Heart right ventricle (tissue), 16 donors: Measurements from ENCODE around the gene PHLPP1. TPM values are rescaled to one million over a fixed set of nuclear protein-coding genes. Genes with fewer than 3 reads are reported as not detected.

ENCODE experiments used
- ATAC-seq, 8 donors: fragments of 200-7000 bp; cut with Tn5 transposase; one replicate each; pipeline ENCODE4 v1.9.1; 2020; ENCODE audit warnings: mild to moderate bottlenecking in 8 of 8, moderate library complexity in 8 of 8, moderate number of reproducible peaks in 1 of 8
- DNase-seq, 2 donors: peaks; one replicate each; pipeline ENCODE4 v3.0.0-alpha.2; 2020
- H3K27ac ChIP-seq, 10 donors: fragments of 200-600 bp; sonication (generic) in 2 of 10; one replicate each; pipeline versions ENCODE4 v1.5.0 to v1.8.0; 2020 to 2022; ENCODE audit warnings: mild to moderate bottlenecking in 3 of 10
- H3K27me3 ChIP-seq, 7 donors: fragments of 200-600 bp; one replicate each; pipeline ENCODE4 v1.8.0; 2021 to 2022; ENCODE audit warnings: mild to moderate bottlenecking in 2 of 7
- H3K36me3 ChIP-seq, 9 donors: fragments of 200-600 bp; sonication (generic) in 1 of 9; one replicate each; pipeline versions ENCODE4 v1.5.0 to v1.8.0; 2020 to 2022; ENCODE audit warnings: mild to moderate bottlenecking in 2 of 9
- H3K4me1 ChIP-seq, 9 donors: fragments of 200-600 bp; sonication (generic) in 1 of 9; one replicate each; pipeline versions ENCODE4 v1.5.0 to v1.8.0; 2020 to 2022; ENCODE audit warnings: mild to moderate bottlenecking in 4 of 9
- H3K4me3 ChIP-seq, 10 donors: fragments of 200-600 bp; sonication (generic) in 2 of 10; one replicate each; pipeline versions ENCODE4 v1.5.0 to v1.8.0; 2020 to 2022; ENCODE audit warnings: mild to moderate bottlenecking in 7 of 10, moderate library complexity in 2 of 10
- H3K9me3 ChIP-seq, 11 donors: fragments of 200-600 bp in 10 of 11; sonication (generic) in 2 of 11; one replicate each; pipeline versions ENCODE4 v1.5.0 to v1.8.0; 2013 to 2022; ENCODE audit warnings: mild to moderate bottlenecking in 2 of 11, control low read depth in 1 of 11, moderate library complexity in 1 of 11
- CTCF ChIP-seq, 9 donors: fragments of 200-600 bp; sonication (generic) in 2 of 9; IDR thresholded peaks; one replicate each; pipeline versions ENCODE4 v1.5.0 to v1.8.0; 2021 to 2022; ENCODE audit warnings: antibody characterized with exemption in 9 of 9, mild to moderate bottlenecking in 5 of 9, moderate library complexity in 1 of 9
- WGBS, 2 donors: extraction: QIAGEN DNeasy Blood & Tissue Kit; methylation state at CpG; one replicate each; pipeline ENCODE4 v1.1.7; 2013; ENCODE audit warnings: inconsistent platforms in 1 of 2; 5-methylcytosine and 5-hydroxymethylcytosine counted together
- intact Hi-C, 10 donors: fragments of 100-400 bp; cut with DNase I; formaldehyde crosslinking; loops; one replicate each; pipeline versions ENCODE4 v1.11.1 to v1.14.2; 2022
- polyA plus RNA-seq, 2 donors: library from polyadenylated mRNA; stranded (reverse); fragments of 200-250 nt; gene quantifications; one replicate each; pipeline ENCODE4 v1.2.3, GENCODE V29; 2013
- total RNA-seq, 10 donors: library from RNA; stranded (reverse); fragmentation: NEBNext Ultra II Directional in 3 of 10; extraction: Animal tissue kit (Norgen Biotek cat#: 25700) in 3 of 10; gene quantifications; one replicate each; pipeline versions ENCODE4 v1.2.1 to v1.2.4, GENCODE V29; 2021 to 2023
- donor health status: Arrhythmogenic right ventricular cardiomyopathy.
- donor health status: ischemic (EF 13 %, LVEDD 7.1; RV severe dilation, severe dysfunction).
- donor health status: healthy with polysubstance abuse.
- donor health status: DM: no; HTN: yes; CAD: no.
- donor health status: DM: no; HTN: no; CAD: no.
- donor health status: ischemic (EF 25% LVEDD 6.9; RV normal size, moderate dysfunction).
- donor health status: ischemic (EF 25% LVEDD 5.7; RV mildly dilated, moderate dysfunction).
- donor health status: healthy.
- donor health status: DM: yes; HTN: yes; CAD: no.
- donor health status: Ischemic cardiomyopathy.
- donor health status: ischemic (EF 35%, LVEDD 5.7; RV mildly dilated, moderate dysfunction).
- donor health status: nonischemic (EF 11% LVEDD 7.7; RV severe dilation, severe dysfunction).
- donor health status: DM: yes; HTN: yes; CAD: no.
- donor health status: PGD.
- donor health status: ischemic (EF 29% LVEDD 5.4; RV normal size, mild dysfunction).
- donor health status: nonischemic (EF 23%, LVEDD 6.1; RV moderate dilation, normal function).

PHLPP1 gene
- total and polyA plus RNA-seq, 12 donors = 1.8 to 10.7 (median 8.0) TPM

GRCh38 chr18:62938006-62938405, 222.7 kb downstream of the PHLPP1 start:
- ATAC-seq = no peak
- intact Hi-C loops = loop anchor here in 1 of 10 donors (10.0 kb wide), 1 partner anchor 123 kb away; no protein-coding TSS in a partner anchor
- no peak for DNase-seq
- 38 to 42% methylated on average over 1 of the region's 1 CpG for WGBS, 2 donors
- TF ChIP-seq CTCF (IDR thresholded peaks at IDR 0.05) = no peak
- Histone ChIP-seq H3K4me3 (no peak overlapping the region), H3K27me3 (no peaks in the 10 kb centered on the region), H3K36me3 (peaks cover 0 to 15% (median 0%) of the 10 kb centered on the region in 9 donors), H3K4me1 (peaks cover 0 to 40% (median 21%) of the 10 kb centered on the region in 9 donors), H3K27ac (peak overlapping the region in 4 of 10 donors; percentile 3 to 81 (median 48)), H3K9me3 (peaks cover 0 to 6% (median 0%) of the 10 kb centered on the region in 11 donors)

DNA sequence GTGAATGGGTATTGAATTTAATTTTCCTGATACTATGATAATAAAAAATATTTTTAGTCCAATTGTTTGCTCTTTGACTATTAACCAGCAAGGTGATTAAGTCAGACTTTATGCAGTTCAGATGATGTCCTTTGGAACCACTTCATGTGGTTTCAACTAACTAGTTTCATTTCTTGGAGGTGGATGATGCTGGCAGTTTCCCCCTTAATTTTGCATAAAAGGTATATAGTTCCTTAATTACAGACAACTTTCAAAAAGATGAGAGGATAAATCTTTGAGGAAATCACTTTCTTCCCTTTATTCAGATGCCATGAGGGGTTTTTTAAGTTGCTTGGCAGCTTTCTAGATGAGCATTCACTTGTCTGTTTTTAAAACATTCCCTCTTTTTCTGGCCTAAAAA, 223.1 kb downstream of the PHLPP1 start:
- Histone ChIP-seq H3K4me3 (no peak overlapping the region), H3K27me3 (no peaks in the 10 kb centered on the region), H3K9me3 (peaks cover 0 to 6% (median 0%) of the 10 kb centered on the region in 11 donors), H3K4me1 (peaks cover 0 to 40% (median 21%) of the 10 kb centered on the region in 9 donors), H3K27ac (peak overlapping the region in 8 of 10 donors; percentile 13 to 81 (median 62)), H3K36me3 (peaks cover 0 to 17% (median 0%) of the 10 kb centered on the region in 9 donors)
- DNase-seq (no peak), ATAC-seq (no peak)
- TF ChIP-seq CTCF (IDR thresholded peaks at IDR 0.05) = no peak
- intact Hi-C loops = loop anchor here in 1 of 10 donors (10.0 kb wide), 1 partner anchor 124 kb away; no protein-coding TSS in a partner anchor

DNA sequence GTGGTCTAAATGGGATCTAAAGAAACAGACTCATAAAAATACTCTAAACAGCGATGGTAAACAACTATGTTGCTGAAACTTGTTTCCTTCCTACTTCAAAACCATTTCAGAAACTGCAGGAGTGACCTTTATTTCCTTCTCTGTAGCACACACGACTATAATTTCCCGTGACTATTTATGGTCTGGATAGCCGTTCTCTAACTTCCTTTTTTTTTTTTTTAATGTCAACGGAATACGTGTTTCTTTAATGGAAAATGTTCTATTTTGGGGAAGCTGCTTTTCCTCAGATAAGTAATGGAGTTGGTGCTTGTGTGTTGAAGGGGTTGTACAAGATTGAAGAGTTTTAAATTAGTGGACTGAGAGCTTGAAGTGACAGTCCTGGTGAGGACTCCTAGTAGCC, 224.1 kb downstream of the PHLPP1 start:
- H3K9me3 ChIP-seq = no peaks in the 10 kb centered on the region
- H3K4me3 ChIP-seq = peak overlapping the region in 2 of 10 donors; percentile 9 to 17
- 12 to 16% methylated on average over 6 of the region's 6 CpGs for WGBS, 2 donors
- H3K36me3 ChIP-seq = peaks cover 0 to 17% (median 0%) of the 10 kb centered on the region in 9 donors
- H3K27ac ChIP-seq = peak overlapping the region in 9 of 10 donors; percentile 36 to 81 (median 62)
- ATAC-seq (peak; percentile 30 to 92 (median 82)), DNase-seq (no peak)
- peaks cover 0 to 40% (median 21%) of the 10 kb centered on the region in 9 donors for H3K4me1 ChIP-seq
- H3K27me3 ChIP-seq = no peaks in the 10 kb centered on the region
- intact Hi-C loops = loop anchor here in 1 of 10 donors (10.0 kb wide), 1 partner anchor 125 kb away; no protein-coding TSS in a partner anchor
- no peak for TF ChIP-seq CTCF (IDR thresholded peaks at IDR 0.05)

DNA sequence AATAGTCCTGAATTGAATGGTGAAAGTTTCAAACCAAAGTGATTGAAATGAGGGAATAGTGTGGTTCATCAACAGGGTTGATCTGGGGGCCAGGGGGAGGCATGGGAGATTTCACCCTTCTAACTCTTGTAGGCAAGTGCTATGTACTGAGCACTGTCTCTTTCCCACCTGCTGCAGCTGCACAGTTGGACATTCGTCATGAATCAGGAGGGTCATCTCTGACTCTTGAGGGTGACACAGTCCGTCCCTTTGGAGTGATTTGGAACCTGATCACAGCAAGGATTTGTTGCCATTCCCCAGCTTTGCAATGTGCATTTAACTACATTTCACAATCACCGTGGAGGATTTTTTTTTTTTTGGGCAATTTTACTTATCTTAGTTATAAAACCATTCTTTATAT, 224.6 kb downstream of the PHLPP1 start:
- H3K36me3 ChIP-seq = peaks cover 0 to 19% (median 0%) of the 10 kb centered on the region in 9 donors
- WGBS, 2 donors = 62 to 64% methylated on average over 3 of the region's 3 CpGs
- intact Hi-C loops = loop anchor here in 1 of 10 donors (10.0 kb wide), 1 partner anchor 125 kb away; no protein-coding TSS in a partner anchor
- no peaks in the 10 kb centered on the region for H3K27me3 ChIP-seq
- no peak for TF ChIP-seq CTCF (IDR thresholded peaks at IDR 0.05)
- no peaks in the 10 kb centered on the region for H3K9me3 ChIP-seq
- DNase-seq = peak in 1 of 2 donors; percentile 6
- peak overlapping the region in 1 of 10 donors; percentile 17 for H3K4me3 ChIP-seq
- H3K27ac ChIP-seq = peak overlapping the region in 9 of 10 donors; percentile 36 to 81 (median 62)
- peaks cover 0 to 40% (median 21%) of the 10 kb centered on the region in 9 donors for H3K4me1 ChIP-seq
- peak in 3 of 8 donors; percentile 38 to 47 (median 45) for ATAC-seq
